ENCODE measurements around the gene GRIP2.

Gene GRIP2

GRCh38 chr3:14520967-14521366, 19.2 kb downstream of the GRIP2 start:
- TF ChIP-seq TCF4 (CRISPR knock-in tag; IDR thresholded peaks at IDR 0.05; ENCODE audit: borderline replicate concordance): no peak
- no peak for TF ChIP-seq ZFP30 (CRISPR knock-in tag; IDR thresholded peaks at IDR 0.05)
- no peak for TF ChIP-seq PPARA (CRISPR knock-in tag; IDR thresholded peaks at IDR 0.05; ENCODE audit: borderline replicate concordance)
- no peak for TF ChIP-seq ESRRG (CRISPR knock-in tag; IDR thresholded peaks at IDR 0.05)
- TF ChIP-seq ZNF8 (CRISPR knock-in tag; IDR thresholded peaks at IDR 0.05): no peak
- TF ChIP-seq ZNF565 (CRISPR knock-in tag; conservative IDR thresholded peaks at IDR 0.05; ENCODE audit: low read depth): no peak
- no peak for TF ChIP-seq RARB (CRISPR knock-in tag; IDR thresholded peaks at IDR 0.05)
- TF ChIP-seq CSDC2 (CRISPR knock-in tag; IDR thresholded peaks at IDR 0.05): no peak
- TF ChIP-seq GLIS3 (CRISPR knock-in tag; IDR thresholded peaks at IDR 0.05): no peak
- no peak for TF ChIP-seq TOX (CRISPR knock-in tag; IDR thresholded peaks at IDR 0.05; ENCODE audit: borderline replicate concordance)
- no peak for TF ChIP-seq BACH2 (CRISPR knock-in tag; IDR thresholded peaks at IDR 0.05; ENCODE audit: borderline replicate concordance)
- TF ChIP-seq ZNF70 (CRISPR knock-in tag; IDR thresholded peaks at IDR 0.05): no peak
- no peak for TF ChIP-seq ISL1 (CRISPR knock-in tag; IDR thresholded peaks at IDR 0.05)
- ATAC-seq: no peak

- ATAC-seq: no peak
These were observed 20.0 kb downstream of the GRIP2 start for GRCh38 chr3:14520149-14520548.

GRCh38 chr3:14519406-14519805, 20.7 kb downstream of the GRIP2 start:
- TF ChIP-seq ZNF70 (CRISPR knock-in tag; IDR thresholded peaks at IDR 0.05): no peak

More at GRCh38 chr3:14520149-14520548, 20.0 kb downstream of the GRIP2 start:
- TF ChIP-seq PATZ1 (CRISPR knock-in tag; IDR thresholded peaks at IDR 0.05; ENCODE audit: borderline replicate concordance) (no peak), ARNTL (CRISPR knock-in tag; IDR thresholded peaks at IDR 0.05; ENCODE audit: borderline replicate concordance, low read depth) (no peak), POU6F1 (CRISPR knock-in tag; IDR thresholded peaks at IDR 0.05; ENCODE audit: borderline replicate concordance, low read depth) (no peak), TSHZ2 (CRISPR knock-in tag; IDR thresholded peaks at IDR 0.05) (no peak), BACH2 (CRISPR knock-in tag; IDR thresholded peaks at IDR 0.05; ENCODE audit: borderline replicate concordance) (no peak), ESRRG (CRISPR knock-in tag; IDR thresholded peaks at IDR 0.05) (no peak), ZFP3 (CRISPR knock-in tag; IDR thresholded peaks at IDR 0.05) (no peak), GLIS3 (CRISPR knock-in tag; IDR thresholded peaks at IDR 0.05) (no peak), ZNF70 (CRISPR knock-in tag; IDR thresholded peaks at IDR 0.05) (no peak), ZFP30 (CRISPR knock-in tag; IDR thresholded peaks at IDR 0.05) (no peak)

GRCh38 chr3:14518893-14519292, 21.2 kb downstream of the GRIP2 start:
- ATAC-seq: no peak
- TF ChIP-seq SNAI2 (CRISPR knock-in tag; IDR thresholded peaks at IDR 0.05) (no peak), CSRNP3 (CRISPR knock-in tag; IDR thresholded peaks at IDR 0.05) (no peak), BACH2 (CRISPR knock-in tag; IDR thresholded peaks at IDR 0.05; ENCODE audit: borderline replicate concordance) (no peak), RARB (CRISPR knock-in tag; IDR thresholded peaks at IDR 0.05) (no peak), TSHZ2 (CRISPR knock-in tag; IDR thresholded peaks at IDR 0.05) (no peak), ZNF70 (CRISPR knock-in tag; IDR thresholded peaks at IDR 0.05) (no peak), GLIS3 (CRISPR knock-in tag; IDR thresholded peaks at IDR 0.05) (no peak), ZNF565 (CRISPR knock-in tag; conservative IDR thresholded peaks at IDR 0.05; ENCODE audit: low read depth) (no peak), PPARA (CRISPR knock-in tag; IDR thresholded peaks at IDR 0.05; ENCODE audit: borderline replicate concordance) (no peak), ZC3H10 (CRISPR knock-in tag; IDR thresholded peaks at IDR 0.05) (no peak), POU6F1 (CRISPR knock-in tag; IDR thresholded peaks at IDR 0.05; ENCODE audit: borderline replicate concordance, low read depth) (no peak), TCF4 (CRISPR knock-in tag; IDR thresholded peaks at IDR 0.05; ENCODE audit: borderline replicate concordance) (no peak), TOX (CRISPR knock-in tag; IDR thresholded peaks at IDR 0.05; ENCODE audit: borderline replicate concordance) (no peak), ISL1 (CRISPR knock-in tag; IDR thresholded peaks at IDR 0.05) (no peak)

More at GRCh38 chr3:14519406-14519805, 20.7 kb downstream of the GRIP2 start:
- ATAC-seq: no peak
